K562 (cell line): ENCODE data around the gene B3GAT1. TPM values are rescaled to one million over a fixed set of nuclear protein-coding genes. Genes with fewer than 3 reads are reported as not detected.

Experiments
- ATAC-seq: fragments of 200-7000 bp; cut with Tn5 transposase; 3 replicates; pipeline ENCODE4 v1.9.1; 2020; ENCODE audit warnings: moderate library complexity
- BruUV-seq: library from RNA; stranded (reverse); fragments of 400-500 nt; replicated peaks from 2 replicates; lab custom pipeline; 2021; lab: Mats Ljungman, UMichigan
- CTCF ChIA-PET: fragments of 300-600 bp; formaldehyde crosslinking; extraction: SDS; loops from one replicate; lab custom pipeline; 2021; ENCODE audit warnings: low intra/inter-chr PET ratio; lab: Yijun Ruan, JAX
- POLR2A ChIA-PET: fragments of 300-600, 350-650 bp; sonication (Branson Sonifier 250); formaldehyde crosslinking; extraction: SDS; loops from one replicate; lab custom pipeline; 2021; ENCODE audit warnings: antibody characterized with exemption, inconsistent platforms; lab: Yijun Ruan, JAX
- DNase-seq, 4 experiments: peaks; one replicate each; pipeline versions ENCODE4 v3.0.0 to v3.0.0-alpha.2; 2011 to 2018; ENCODE audit warnings: low spot score in 3 of 4, mixed read lengths in 3 of 4; ENCODE audit errors: extremely low read depth in 1 of 4
- FAIRE-seq: peaks from 2 replicates; lab custom pipeline; 2011; peaks lifted over from hg19 to GRCh38; lab: Jason Lieb, UNC
- H2AFZ ChIP-seq: 2 replicates; pipeline ENCODE4 v1.6.0; 2011; ENCODE audit warnings: low read depth, low read length, control low read depth, inconsistent platforms
- H3K27ac ChIP-seq: fragments of 200-600 bp; 3 replicates; pipeline ENCODE4 v1.8.0; 2011; ENCODE audit warnings: low read depth, mild to moderate bottlenecking, control low read depth, inconsistent platforms, low read length, moderate library complexity, mixed read lengths; ENCODE audit errors: extremely low read depth
- H3K27me3 ChIP-seq, 2 experiments: fragments of 300-600 bp in 1 of 2; 2 replicates in 1 of 2; 3 replicates in 1 of 2; pipeline versions ENCODE4 v1.6.0 to v1.8.0; 2011; ENCODE audit warnings: inconsistent platforms in 2 of 2, low read length in 2 of 2, mild to moderate bottlenecking in 1 of 2, mixed read lengths in 1 of 2, moderate library complexity in 1 of 2; ENCODE audit not compliant: control insufficient read depth in 2 of 2, insufficient read depth in 2 of 2
- H3K36me3 ChIP-seq: fragments of 300-600 bp; 3 replicates; pipeline ENCODE4 v1.8.0; 2011; ENCODE audit warnings: mild to moderate bottlenecking, low read length, inconsistent platforms; ENCODE audit not compliant: control insufficient read depth, insufficient read depth
- H3K4me1 ChIP-seq, 2 experiments: fragments of 200-600 bp in 1 of 2; replicated peaks in 1 of 2; 2 replicates in 1 of 2; 3 replicates in 1 of 2; pipeline versions ENCODE4 v1.5.1 to v1.8.0; 2011; ENCODE audit warnings: inconsistent platforms in 2 of 2, low read length in 2 of 2, mild to moderate bottlenecking in 1 of 2, mixed read lengths in 1 of 2, moderate library complexity in 1 of 2; ENCODE audit not compliant: control insufficient read depth in 2 of 2, insufficient read depth in 2 of 2
- H3K4me2 ChIP-seq: 2 replicates; pipeline ENCODE4 v1.6.1; 2011; ENCODE audit warnings: low read length, control low read depth, inconsistent platforms, mixed read lengths; ENCODE audit not compliant: insufficient read depth
- H3K4me3 ChIP-seq: fragments of 200-600 bp; sonication (generic), shearing (Covaris generic); 2 replicates; pipeline ENCODE4 v1.5.1; 2016; ENCODE audit warnings: control low read depth, inconsistent platforms
- H3K79me2 ChIP-seq: fragments of 200-600 bp; 3 replicates; pipeline ENCODE4 v1.8.0; 2011; ENCODE audit warnings: low read length, inconsistent platforms; ENCODE audit not compliant: control insufficient read depth, insufficient read depth
- H3K9ac ChIP-seq, 2 experiments: 2 replicates each; pipeline versions ENCODE4 v1.6.0 to v1.6.1; 2011; ENCODE audit warnings: low read depth in 2 of 2, low read length in 2 of 2, control low read depth in 1 of 2, inconsistent platforms in 1 of 2, mild to moderate bottlenecking in 1 of 2, mixed read lengths in 1 of 2; ENCODE audit not compliant: insufficient read depth in 1 of 2
- H3K9me1 ChIP-seq: one replicate; pipeline ENCODE4 v1.6.0; 2011; ENCODE audit warnings: inconsistent platforms, mild to moderate bottlenecking, low read length, moderate library complexity; ENCODE audit not compliant: control insufficient read depth, insufficient read depth
- H3K9me3 ChIP-seq: replicated peaks from 2 replicates; pipeline ENCODE4 v1.5.1; 2011; ENCODE audit warnings: low read depth, low read length, inconsistent platforms; ENCODE audit not compliant: control insufficient read depth, insufficient read depth
- H4K20me1 ChIP-seq: replicated peaks from 2 replicates; pipeline ENCODE4 v1.6.1; 2011; ENCODE audit warnings: low read length, inconsistent platforms, mixed read lengths; ENCODE audit not compliant: control insufficient read depth, insufficient read depth
- BACH1 ChIP-seq: fragments of 200-800 bp; sonication (Bioruptor generic); IDR thresholded peaks from 2 replicates; pipeline ENCODE4 v1.6.1; 2016; ENCODE audit warnings: missing genetic modification characterization, missing compliant biosample characterization
- CREM ChIP-seq: IDR thresholded peaks from 2 replicates; pipeline ENCODE4 v1.6.1; 2014; ENCODE audit warnings: antibody characterized with exemption, low read depth
- DACH1 ChIP-seq: fragments of 450-650 bp; IDR thresholded peaks from 2 replicates; pipeline ENCODE4 v1.6.1; 2018; ENCODE audit not compliant: partially characterized antibody
- FOSL1 ChIP-seq: fragments of 200-800 bp; sonication (Bioruptor generic); conservative IDR thresholded peaks from 2 replicates; pipeline ENCODE4 v1.6.1; 2016; ENCODE audit warnings: missing genetic modification characterization, missing compliant biosample characterization
- GATAD2B ChIP-seq: fragments of 450-650 bp; IDR thresholded peaks from 2 replicates; pipeline ENCODE4 v1.6.1; 2017; ENCODE audit warnings: mild to moderate bottlenecking, borderline replicate concordance
- GTF2E2 ChIP-seq: fragments of 200-800 bp; sonication (Bioruptor generic); IDR thresholded peaks from 2 replicates; pipeline ENCODE4 v1.6.1; 2016; ENCODE audit warnings: missing genetic modification characterization, missing compliant biosample characterization
- GTF2F1 ChIP-seq: IDR thresholded peaks from 2 replicates; pipeline ENCODE4 v1.6.1; 2011; ENCODE audit warnings: low read depth, low read length, improper control_type of control experiment
- HCFC1 ChIP-seq: IDR thresholded peaks from 2 replicates; pipeline ENCODE4 v1.6.1; 2012; ENCODE audit warnings: low read depth, low read length, improper control_type of control experiment
- NCOA6 ChIP-seq: fragments of 450-650 bp; IDR thresholded peaks from 2 replicates; pipeline ENCODE4 v1.6.1; 2017; ENCODE audit warnings: mild to moderate bottlenecking
- PREB ChIP-seq: sonication (generic); formaldehyde crosslinking; IDR thresholded peaks from 2 replicates; pipeline ENCODE4 v1.8.1; 2023; ENCODE audit warnings: mild to moderate bottlenecking, missing genetic modification reagents
- RHOXF2B ChIP-seq: fragments of 250-450 bp; sonication (Bioruptor Pico); conservative IDR thresholded peaks from 2 replicates; pipeline ENCODE4 v1.5.1; 2021
- SIRT6 ChIP-seq: IDR thresholded peaks from one replicate; pipeline ENCODE4 v1.6.1; 2012; ENCODE audit warnings: low read depth, mild to moderate bottlenecking, control low read depth, inconsistent platforms, low read length, moderate library complexity
- SRSF1 ChIP-seq: fragments of 200-400 bp; formaldehyde crosslinking; IDR thresholded peaks from 2 replicates; pipeline ENCODE4 v1.6.1; 2017; ENCODE audit warnings: mild to moderate bottlenecking, low read depth, low read length, moderate library complexity
- TBL1XR1 ChIP-seq, 2 experiments: IDR thresholded peaks; 2 replicates each; pipeline ENCODE4 v1.6.1; 2012; ENCODE audit warnings: improper control_type of control experiment in 2 of 2, low read length in 2 of 2, mild to moderate bottlenecking in 1 of 2
- WHSC1 ChIP-seq: IDR thresholded peaks from one replicate; pipeline ENCODE4 v1.6.1; 2012; ENCODE audit warnings: low read length, control low read depth, inconsistent platforms
- ZNF436 ChIP-seq: fragments of 250-450, 450-650 bp; sonication (Bioruptor Pico); formaldehyde crosslinking; IDR thresholded peaks from 2 replicates; pipeline ENCODE4 v1.7.0; 2020; ENCODE audit warnings: mild to moderate bottlenecking
- ZNF699 ChIP-seq: fragments of 250-450 bp; sonication (Bioruptor Pico); IDR thresholded peaks from 2 replicates; pipeline ENCODE4 v1.8.0; 2021; ENCODE audit warnings: mild to moderate bottlenecking, moderate library complexity; ENCODE audit not compliant: insufficient replicate concordance
- WGBS: fragments of 100-300 bp; shearing (Covaris generic); methylation state at CpG from one replicate; pipeline ENCODE4 v1.1.6; 2016; ENCODE audit warnings: low coverage, mixed read lengths; ENCODE audit not compliant: insufficient coverage; ENCODE audit errors: missing lambda C conversion rate; 5-methylcytosine and 5-hydroxymethylcytosine counted together
- in situ Hi-C: fragments of 300-500 bp; cut with MboI; formaldehyde crosslinking; loops from 4 replicates; pipeline ENCODE4 v1.15.0; 2018; ENCODE audit warnings: inconsistent platforms, mixed read lengths
- intact Hi-C: fragments of 100-400 bp; cut with micrococcal nuclease; formaldehyde crosslinking; loops from 2 replicates; pipeline ENCODE4 v1.14.2; 2022
- polyA plus RNA-seq, 8 experiments: library from polyadenylated mRNA; depleted of rRNA in 4 of 8; stranded (reverse) in 5 of 8; unstranded in 3 of 8; fragments of >200 nt; fragmentation: Nextera tagmentation in 2 of 8; fragmentation: Illumina TruSeq in 1 of 8; extraction: Ambion mirVana in 2 of 8; extraction: Trizol in 1 of 8; gene quantifications; 2 replicates each; pipeline versions ENCODE4 v1.2.1 to v1.2.3, GENCODE V29; 2011 to 2014; ENCODE audit warnings: inconsistent platforms in 1 of 8, missing spikeins in 1 of 8
- total RNA-seq, 7 experiments: library from RNA; depleted of rRNA in 6 of 7; stranded (reverse); fragments of >200 nt in 6 of 7; fragmentation: Illumina TruSeq in 2 of 7; extraction: Trizol in 2 of 7; gene quantifications; 2 replicates each; pipeline versions ENCODE4 v1.2.1 to v1.2.3, GENCODE V29; 2011 to 2021; ENCODE audit warnings: low replicate concordance in 1 of 7
- TF ChIP-seq, protein P1 (sequence below): sonication (generic); formaldehyde crosslinking; IDR thresholded peaks from 2 replicates; pipeline ENCODE4 v1.9.0; 2022; ENCODE audit warnings: mild to moderate bottlenecking, missing genetic modification reagents

The B3GAT1 gene
- total and polyA plus RNA-seq, 9 of the 15 experiments (the other 6 are each of a cell fraction or from before 2014, with no cell fraction given): 0.01 to 0.53 (median 0.14) TPM; not detected in 1

DNA sequence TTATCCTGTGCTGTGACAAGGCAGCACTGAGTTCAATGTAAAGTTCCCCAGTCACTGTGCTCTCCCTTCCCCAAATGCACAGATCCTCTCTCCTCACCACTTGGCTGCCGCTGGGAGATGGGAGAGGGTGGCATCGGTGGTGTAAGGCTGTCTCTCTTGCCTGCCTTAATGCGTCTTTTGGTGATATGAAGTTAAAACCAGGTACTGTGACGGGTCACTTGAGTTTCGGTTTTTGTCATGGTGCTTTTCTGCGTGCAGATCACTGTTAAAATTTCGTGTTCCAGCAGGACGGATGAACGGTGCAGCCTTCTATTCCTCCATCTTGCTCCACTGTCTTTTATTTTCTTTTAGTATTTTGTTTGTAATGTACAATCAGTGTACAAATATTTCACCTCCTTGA lies 61.7 kb downstream of the B3GAT1 start:
- POLR2A ChIA-PET: interaction anchor here (0.7 kb wide), 1 partner anchor 163 kb away, joined by 3 read pairs; no protein-coding TSS in a partner anchor
- intact Hi-C loops (no loop called here), in situ Hi-C loops (no loop called here)
- no peak overlapping the region for H2AFZ ChIP-seq
- H4K20me1 ChIP-seq: no peaks in the 10 kb centered on the region
- no TSS peak for BruUV-seq
- H3K4me1 ChIP-seq: peaks cover 0 to 9% of the 10 kb centered on the region in 2 experiments; a peak in 2 of 5 replicates
- H3K27ac ChIP-seq: no peak overlapping the region
- no peaks in the 10 kb centered on the region for H3K27me3 ChIP-seq
- no peak for FAIRE-seq
- DNase-seq: no peak
- no peaks in the 10 kb centered on the region for H3K9me1 ChIP-seq
- 67% methylated on average over 9 of the region's 9 CpGs for WGBS
- no peak for ATAC-seq
- no peaks in the 10 kb centered on the region for H3K9me3 ChIP-seq
- no peak overlapping the region for H3K9ac ChIP-seq
- H3K4me2 ChIP-seq: no peak overlapping the region
- CTCF ChIA-PET: no interaction called here
- H3K36me3 ChIP-seq: no peaks in the 10 kb centered on the region
- no peaks in the 10 kb centered on the region for H3K79me2 ChIP-seq
- no peak overlapping the region for H3K4me3 ChIP-seq
- TF ChIP-seq NCOA6: no peak
- TF ChIP-seq PREB (CRISPR knock-in tag): no peak
- no peak for TF ChIP-seq TBL1XR1 (IDR thresholded peaks at IDR 0.05; ENCODE audit: low read length in 2 of 2)
- TF ChIP-seq, protein P1, sequence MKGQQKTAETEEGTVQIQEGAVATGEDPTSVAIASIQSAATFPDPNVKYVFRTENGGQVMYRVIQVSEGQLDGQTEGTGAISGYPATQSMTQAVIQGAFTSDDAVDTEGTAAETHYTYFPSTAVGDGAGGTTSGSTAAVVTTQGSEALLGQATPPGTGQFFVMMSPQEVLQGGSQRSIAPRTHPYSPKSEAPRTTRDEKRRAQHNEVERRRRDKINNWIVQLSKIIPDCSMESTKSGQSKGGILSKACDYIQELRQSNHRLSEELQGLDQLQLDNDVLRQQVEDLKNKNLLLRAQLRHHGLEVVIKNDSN (CRISPR knock-in tag): no peak
- no peak for TF ChIP-seq GTF2E2 (tag)
- no peak for TF ChIP-seq SRSF1
- no peak for TF ChIP-seq GTF2F1
- no peak for TF ChIP-seq RHOXF2B
- TF ChIP-seq ZNF436 (CRISPR knock-in tag): no peak
- no peak for TF ChIP-seq SIRT6
- no peak for TF ChIP-seq HCFC1
- no peak for TF ChIP-seq FOSL1
- no peak for TF ChIP-seq CREM
- no peak for TF ChIP-seq WHSC1
- no peak for TF ChIP-seq GATAD2B
- no peak for TF ChIP-seq ZNF699 (CRISPR knock-in tag)
- no peak for TF ChIP-seq DACH1
- no peak for TF ChIP-seq BACH1 (tag)
